Left renal pelvis (tissue), 4 donors: Measurements from ENCODE around the gene KCNV2. TPM values are rescaled to one million over a fixed set of nuclear protein-coding genes. Genes with fewer than 3 reads are reported as not detected.

Experiments used
- DNase-seq, 4 donors: peaks; one replicate each; pipeline ENCODE4 v3.0.0-alpha.2; 2013; ENCODE audit warnings: low read depth in 4 of 4, low spot score in 3 of 4
- polyA plus RNA-seq, 4 donors: library from polyadenylated mRNA; unstranded; fragments of 120-200 nt; gene quantifications; one replicate each; pipeline ENCODE4 v1.2.1, GENCODE V29; 2013; ENCODE audit not compliant: insufficient read length in 4 of 4

KCNV2 gene
- polyA plus RNA-seq, 4 donors: 0.07 to 0.37 (median 0.13) TPM; not detected in 1

DNA sequence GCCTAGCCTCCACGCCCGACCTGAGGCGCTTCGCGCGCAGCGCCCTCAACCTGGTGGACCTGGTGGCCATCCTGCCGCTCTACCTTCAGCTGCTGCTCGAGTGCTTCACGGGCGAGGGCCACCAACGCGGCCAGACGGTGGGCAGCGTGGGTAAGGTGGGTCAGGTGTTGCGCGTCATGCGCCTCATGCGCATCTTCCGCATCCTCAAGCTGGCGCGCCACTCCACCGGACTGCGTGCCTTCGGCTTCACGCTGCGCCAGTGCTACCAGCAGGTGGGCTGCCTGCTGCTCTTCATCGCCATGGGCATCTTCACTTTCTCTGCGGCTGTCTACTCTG is 1.4 kb downstream of the KCNV2 start:
- no peak for DNase-seq

DNA sequence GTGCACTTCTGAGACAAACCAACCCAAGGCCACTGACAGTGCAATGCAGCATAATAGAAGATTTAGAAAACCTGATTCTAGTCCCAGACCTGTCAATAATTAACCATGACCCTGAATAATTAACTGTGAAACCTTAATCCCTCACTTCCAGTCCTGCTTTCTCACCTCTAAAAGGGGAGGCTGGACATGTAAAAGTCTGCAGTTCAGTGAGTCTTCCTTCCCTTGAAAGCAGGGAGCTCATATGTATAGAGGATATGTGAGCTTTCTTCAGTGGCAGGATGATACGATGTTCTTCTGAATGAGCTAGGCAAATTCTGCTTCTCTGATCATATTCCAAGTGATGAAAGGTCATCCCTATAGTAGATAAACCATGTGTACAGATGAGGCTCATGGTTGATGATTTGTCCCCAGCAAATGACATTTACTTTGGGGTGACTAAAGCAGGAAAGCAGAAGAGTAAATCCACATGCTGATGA is 2.9 kb downstream of the KCNV2 start:
- no peak for DNase-seq

DNA sequence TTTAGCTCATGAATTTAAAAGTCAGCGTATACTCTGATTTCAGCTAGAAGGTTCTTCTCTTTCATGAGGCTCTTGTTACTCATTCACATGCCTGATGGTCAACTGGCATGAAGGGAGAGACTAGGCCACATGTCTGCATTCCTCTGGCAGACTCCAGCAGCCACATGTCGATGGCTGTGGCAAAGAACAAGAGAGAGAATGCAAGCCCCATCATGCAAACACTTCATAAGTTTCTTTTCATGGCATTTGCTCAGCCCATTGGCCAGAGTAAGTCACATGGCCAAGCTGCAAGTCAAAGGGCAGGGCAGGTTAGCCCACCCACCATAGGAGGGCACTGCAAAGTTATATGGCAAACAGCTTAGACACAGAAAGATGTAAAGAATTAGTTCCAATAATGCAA is 5.4 kb downstream of the KCNV2 start:
- DNase-seq: no peak

DNA sequence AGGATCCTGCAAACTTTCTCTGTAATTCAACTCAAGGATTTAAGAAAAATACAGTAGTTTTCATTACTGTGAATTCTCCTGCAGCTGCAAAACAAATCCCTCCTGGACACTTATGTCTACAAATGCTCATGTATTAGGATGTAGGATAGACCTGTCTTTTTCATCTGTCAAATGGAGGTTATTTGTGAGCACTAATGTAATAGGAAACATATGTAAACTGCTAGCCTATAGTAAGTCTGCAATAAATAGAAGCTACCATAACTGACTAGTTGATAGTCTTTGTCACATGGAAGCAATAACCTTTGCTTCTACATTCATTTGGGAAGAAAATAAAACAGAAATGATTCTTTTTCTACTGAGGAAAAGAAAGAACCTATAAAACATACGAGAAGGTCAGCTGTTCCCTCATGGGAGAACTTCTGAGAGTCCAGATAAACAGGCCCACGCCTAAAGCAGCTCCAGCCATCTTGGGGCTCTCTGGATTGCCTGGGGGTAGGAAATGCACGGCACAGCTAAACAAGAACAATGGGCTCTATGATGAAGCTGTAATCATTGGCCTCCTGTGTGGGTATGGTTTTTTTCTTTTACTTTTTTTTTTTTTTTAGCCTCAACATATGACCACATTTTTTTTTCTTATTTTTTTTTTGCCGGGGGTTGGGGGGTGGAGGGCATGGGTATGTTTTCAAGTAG is 6.2 kb downstream of the KCNV2 start:
- DNase-seq: no peak

DNA sequence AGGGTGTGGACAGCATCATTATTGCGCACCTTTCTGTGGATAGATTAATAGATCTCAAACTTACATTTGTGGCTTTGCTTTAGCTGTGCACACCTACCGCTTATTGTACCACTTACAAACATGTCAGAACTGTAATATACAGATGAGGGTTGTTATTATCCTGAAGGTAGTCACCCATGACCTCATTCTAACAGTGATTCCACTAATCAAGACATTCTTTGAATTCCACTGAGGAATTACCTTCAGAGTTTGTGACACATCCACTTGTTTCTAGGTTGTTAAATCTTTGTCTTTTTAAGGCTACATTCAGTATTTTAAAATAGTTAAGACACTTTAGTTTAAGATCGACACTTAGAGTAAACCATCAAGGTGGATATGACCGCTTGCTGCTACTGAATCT is 7.8 kb downstream of the KCNV2 start:
- no peak for DNase-seq

DNA sequence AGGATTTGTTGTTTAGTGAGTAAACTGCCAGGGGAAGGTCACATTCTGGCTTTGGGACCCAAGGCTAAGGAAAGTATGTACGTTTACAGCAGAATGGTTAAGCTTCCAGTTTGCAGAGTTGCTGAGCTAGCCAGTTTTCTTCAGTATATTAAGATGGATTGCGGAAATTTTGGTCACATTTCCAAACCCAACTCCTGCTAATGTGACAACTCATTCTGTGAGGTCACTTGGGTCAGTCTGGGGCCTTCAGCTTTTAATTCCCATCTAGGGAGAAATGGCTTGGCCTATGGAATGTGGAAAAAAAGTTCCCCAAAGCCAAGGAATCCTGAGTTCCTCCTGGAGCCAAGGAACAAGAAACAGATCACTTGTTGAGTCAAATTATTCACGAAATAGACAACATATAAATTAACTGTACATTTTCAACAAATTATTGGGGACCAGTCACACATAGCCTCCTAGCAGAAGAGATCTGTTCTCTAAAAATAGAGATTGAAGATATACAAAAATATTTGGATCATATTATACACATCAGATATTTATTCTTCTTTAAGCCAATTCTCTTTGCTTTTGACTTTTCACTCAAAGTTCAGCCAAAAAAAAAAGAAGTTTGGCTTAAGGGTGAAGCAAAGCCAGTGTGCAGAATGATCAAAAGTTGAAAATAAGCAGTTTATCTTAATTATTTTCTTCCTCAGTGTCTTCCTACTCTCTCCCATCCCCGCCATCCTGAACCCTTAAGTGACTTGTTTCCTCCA is 8.8 kb downstream of the KCNV2 start:
- no peak for DNase-seq

DNA sequence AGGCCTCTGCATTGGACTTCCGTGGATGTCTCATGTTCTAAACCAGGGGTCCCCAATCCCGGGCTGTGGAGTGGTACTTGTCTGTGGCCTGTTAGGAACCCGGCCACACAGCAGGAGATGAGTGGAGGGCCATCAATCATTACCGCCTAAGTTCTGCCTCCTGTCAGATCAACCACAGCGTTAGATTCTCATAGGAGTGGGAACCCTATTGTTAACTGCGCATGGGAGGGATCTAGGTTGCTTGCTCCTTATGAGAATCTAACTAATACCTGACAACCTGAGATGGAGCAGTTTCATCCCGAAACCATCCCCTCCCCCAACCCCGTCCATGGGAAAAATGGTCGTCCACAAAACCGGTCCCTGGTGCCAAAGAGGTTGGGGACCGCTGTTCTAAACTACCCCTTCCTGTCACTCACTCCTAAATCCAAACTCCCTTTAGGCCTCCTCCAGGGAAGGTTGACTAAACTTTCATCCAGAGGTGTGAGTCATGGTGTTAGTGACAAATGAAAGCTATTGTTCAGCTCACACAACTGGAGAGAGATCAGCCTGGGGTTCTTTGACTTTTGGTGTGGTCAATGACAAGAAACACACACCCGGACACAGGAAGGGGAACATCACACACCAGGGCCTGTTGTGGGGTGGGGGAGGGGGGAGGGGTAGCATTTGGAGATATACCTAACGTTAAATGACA is 9.5 kb downstream of the KCNV2 start:
- no peak for DNase-seq

DNA sequence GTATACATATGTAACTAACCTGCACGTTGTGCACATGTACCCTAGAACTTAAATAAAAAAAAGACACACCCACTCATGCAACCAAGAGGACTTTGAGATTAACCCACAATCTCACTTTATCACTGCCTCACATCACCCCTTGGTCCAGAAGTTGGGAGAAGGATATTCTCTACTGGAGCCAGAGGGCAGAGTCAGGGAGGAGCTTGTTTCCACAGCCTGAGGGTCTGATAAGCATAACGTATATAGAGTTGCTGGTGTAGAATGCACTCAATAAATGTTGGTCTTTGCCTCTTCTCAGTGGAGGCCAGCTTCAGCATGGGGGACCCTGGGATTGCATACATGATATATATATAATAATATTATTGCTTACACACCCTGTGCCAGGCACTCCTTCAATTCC is 10.1 kb downstream of the KCNV2 start:
- DNase-seq: no peak

DNA sequence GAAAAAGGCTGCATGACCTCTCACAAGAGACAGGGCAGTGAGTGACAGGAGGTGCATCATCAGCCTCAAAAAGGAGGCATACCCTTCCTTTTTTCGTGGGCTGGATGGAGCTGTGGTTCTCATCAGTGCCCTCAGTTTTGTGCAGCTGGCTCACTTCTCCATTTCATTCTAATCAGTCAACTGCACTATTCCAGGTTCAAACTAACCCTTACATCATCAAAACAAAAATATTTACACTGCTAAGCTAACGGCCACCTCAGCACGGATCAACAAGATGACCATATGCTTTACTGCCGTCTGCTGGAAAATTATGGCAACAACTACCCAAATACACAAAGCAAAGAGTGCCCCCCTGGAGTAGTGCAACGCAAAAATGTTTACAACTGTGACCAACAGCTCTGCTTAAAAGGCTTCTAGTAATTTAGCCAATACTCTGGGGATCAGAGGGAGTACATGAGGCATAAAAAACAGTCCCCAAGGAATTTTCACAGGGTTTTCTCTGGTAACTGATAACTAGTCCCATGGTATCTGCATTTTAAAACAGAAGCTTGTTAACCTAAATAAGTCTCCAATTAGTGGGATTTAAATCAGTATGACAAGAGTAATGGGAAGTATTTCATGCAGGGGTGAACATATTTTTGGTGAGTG is 10.8 kb downstream of the KCNV2 start:
- peak; percentile 56 to 63 (median 61) for DNase-seq

DNA sequence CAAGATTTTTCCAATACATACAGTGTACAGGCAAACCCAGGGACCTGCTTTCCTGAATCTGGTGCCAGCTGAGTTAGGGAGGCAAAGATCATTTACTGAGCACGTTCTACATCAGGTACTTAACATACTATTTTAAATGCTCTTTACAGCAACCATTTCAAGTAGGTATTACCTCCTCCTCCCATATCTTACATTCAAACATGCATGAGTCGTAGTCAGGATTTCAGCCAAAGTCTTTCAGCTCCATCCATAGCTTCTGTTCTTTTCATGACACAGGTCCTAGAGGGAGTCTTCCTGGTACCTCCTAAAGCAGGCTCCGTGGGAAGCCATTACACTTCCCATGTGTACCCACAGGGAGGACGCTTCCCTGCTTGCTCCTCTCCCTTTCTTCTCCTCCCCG is 11.7 kb downstream of the KCNV2 start:
- no peak for DNase-seq

DNA sequence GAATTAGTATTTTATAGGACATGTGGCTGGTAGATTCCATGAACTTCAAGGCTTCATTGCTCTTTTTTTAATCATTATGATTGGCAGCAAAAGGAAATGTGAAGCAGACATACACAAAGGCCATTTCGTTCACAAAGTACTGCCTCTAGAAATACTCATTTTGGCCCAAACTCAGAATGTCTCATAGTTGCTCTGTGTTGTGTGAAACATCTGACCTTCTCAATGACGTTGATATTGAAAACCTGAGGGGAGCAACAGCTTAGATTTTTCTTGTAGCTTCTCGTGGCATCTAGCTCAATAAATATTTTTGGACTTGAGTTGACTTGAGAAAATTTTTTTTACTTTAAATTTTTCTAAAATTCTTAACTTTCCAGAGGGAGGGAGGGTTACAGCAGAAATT is 12.4 kb downstream of the KCNV2 start:
- no peak for DNase-seq

DNA sequence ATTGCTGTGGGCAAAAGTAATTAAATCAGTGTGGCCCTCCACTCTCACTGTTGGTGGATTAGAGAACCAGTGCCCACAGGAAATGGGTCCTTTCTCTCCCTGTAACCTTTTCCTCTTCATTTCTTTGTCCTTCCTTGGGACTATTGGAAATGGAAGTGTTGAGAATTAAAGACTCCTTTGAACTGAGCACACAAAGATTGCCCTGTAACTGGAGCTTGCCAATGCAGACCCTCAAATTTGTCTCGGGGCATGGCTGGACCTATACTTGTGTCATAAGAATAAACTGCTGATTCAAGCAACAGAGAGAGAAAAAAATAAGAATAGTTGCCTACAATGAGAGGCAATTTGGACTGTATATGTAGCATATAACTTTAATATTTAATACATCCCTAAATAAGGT is 13.7 kb downstream of the KCNV2 start:
- DNase-seq: no peak

DNA sequence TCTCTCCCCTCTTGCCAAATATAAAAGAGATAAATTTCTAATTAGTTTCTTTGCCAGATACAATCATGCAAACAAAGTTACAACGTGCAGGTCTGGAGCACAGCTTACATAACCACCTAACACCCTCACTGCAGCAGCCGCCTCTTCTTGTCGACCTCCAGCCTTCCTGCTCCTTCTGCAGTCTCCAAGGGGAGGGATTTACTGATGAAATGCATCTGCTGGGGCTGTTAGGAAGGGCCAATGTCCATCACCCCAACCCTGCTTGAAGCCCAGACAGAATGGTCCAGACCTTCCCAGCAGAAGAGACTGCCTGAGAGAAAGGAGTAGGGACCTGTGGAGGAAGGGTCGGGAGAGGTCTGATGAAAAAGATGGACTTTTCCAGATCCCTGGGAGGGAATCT is 15.2 kb downstream of the KCNV2 start:
- no peak for DNase-seq

DNA sequence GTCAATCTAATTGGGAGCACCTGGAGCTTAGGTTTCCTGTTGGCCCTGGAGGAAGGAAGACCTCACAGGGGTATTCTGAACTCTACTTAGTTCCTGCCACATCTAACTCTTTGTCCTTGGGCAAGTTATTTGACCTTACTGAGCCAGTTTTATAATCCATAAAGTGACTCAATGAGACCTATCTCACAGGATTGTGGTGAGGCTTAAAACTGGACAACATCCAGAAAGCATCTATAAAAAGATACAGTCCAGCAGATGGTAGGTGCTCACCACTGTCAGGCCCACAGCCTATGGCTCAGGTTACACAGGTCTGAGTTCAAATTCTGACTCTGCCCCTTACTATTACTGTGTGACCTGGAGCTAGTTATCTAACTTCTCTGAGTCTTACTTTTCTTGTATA is 23.3 kb downstream of the KCNV2 start:
- DNase-seq: no peak

DNA sequence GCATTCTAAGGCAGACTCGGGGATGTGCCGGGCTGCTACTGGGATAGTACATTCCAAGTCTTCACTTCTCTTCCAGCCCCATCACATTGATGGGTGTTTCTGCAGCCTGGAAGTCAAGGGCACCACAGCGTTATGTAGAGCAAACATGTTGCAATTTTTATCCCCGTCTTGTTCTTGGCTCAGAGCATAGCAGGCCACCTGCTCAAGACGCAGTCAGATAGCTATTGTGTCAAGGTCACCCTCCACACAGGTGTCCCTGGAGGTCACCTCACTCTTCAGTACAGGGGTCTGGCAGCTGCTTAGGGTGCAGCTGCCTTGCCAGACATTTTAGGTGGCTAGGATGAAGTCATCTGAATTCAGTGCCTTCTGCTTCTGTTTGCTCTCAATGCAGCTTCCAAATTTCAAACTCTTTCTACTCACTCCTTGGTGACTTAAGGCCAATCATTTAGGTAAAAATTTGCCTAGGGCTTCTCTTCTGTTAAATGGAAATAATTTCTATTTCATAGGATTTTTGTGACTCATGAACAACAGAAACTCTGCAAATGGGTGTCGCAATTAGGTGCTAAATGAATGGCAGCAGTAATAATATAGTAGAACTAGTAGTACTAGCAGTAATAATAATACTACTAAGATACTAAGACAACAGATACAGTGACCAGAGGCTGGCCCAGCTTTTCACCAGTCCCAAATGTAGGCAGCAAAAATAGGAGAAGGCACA is 24.3 kb downstream of the KCNV2 start:
- DNase-seq: no peak

DNA sequence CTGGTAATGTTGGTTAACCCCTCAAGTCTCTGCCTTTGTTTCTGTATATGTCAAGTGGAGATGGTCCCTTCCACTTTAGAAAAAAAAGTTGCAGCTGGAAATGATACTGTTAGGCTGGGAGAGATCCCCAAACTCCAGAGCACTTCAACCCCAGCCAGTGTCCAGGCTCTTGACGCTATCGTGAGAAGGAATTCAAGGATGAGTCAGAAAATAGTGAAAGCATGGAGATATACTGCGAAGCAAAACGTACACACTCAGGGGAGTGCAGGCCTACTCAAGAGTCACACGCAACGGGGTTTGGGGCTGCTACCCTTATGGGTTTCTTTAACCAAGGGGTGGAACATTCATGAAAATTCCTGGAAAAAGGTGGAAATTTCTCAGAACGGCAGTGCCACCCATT is 24.9 kb downstream of the KCNV2 start:
- no peak for DNase-seq

DNA sequence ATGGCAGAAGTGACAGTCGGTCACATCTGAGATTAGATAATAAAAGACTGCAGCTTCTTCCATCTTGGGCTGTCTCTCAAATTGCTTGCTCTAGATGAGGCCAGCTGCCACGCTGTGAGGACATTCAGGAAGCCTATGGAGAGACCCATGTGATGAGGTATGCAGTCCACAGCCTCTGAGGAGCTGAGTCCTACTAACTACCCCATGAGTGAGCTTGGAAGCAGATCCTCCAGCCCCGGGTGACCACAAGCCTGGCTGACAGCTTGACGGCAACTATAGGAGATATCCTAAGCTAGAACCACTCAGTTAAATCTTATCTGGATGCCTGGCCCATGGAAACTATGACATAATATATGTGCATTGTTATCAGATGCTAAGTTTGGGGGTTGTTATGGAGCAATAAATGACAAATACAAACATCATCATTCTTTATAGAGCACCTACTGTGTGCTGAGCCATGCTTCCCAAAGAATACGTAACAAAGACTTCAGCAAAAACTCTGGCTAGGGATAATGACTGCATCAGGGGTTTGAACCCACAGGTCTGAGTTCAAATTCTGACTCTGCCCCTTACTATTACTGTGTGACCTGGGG is 26.7 kb downstream of the KCNV2 start:
- DNase-seq: no peak

DNA sequence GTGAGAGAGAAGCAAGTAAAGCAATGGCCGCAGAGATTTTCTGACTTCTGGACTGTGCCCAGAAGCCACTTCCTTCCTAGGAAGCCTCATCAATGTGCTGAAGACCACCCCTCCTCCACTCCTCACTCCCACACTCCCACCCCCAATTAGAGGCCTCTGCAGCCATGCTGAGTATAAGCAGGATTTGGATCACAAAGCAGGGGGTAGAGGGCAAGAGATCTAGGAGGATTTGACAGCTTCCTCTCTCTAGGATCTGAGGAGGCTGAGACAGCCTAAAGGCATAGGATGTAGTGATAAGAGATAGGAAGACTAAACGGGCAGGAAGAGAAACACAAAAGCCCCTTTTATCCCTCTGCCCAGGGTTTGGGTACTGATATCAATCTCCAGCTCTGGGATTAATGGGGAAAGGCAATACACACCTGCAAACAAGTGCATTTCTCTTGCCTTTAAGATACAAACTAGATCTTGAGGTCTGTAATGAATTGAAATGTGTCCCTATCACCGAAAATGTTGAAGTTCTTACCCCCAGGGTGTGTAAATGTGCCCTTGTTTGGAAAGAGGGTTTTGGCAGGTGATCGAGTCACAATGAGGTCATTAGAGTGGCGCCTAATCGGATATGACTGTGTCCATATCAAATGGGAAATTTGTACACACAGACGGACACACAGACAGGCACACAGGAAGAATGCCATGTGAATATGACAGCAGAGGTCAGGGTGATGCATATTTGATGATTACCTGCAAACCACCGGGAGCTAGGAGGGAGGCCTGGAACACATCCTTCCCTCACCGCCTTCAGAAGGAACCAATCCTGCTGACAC is 28.5 kb downstream of the KCNV2 start:
- no peak for DNase-seq

DNA sequence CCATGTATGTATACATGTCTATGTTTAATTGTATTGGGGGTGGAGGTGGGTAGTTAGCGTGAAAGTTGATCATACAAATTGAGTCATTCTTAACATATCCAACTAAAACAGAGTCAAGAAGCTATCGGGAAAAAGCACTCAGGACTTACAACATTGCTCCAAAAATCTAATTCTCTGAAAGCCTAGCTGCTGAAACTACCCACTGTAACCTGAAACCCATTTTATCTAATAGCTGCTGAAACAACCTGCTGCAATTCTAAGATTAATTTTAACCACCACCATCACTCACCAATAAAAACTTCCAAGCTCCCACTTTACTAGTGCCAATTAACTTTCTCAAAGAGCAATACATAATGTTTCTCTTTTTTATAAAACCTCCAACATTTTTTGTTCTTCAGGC is 32.2 kb downstream of the KCNV2 start:
- DNase-seq: no peak
